Vagina (tissue), 2 donors: ENCODE measurements around the gene GRIK3. TPM values are rescaled to one million over a fixed set of nuclear protein-coding genes. Genes with fewer than 3 reads are reported as not detected.

Source experiments
- DNase-seq, 2 donors: peaks; one replicate each; pipeline ENCODE4 v3.0.0-alpha.2; 2017; ENCODE audit errors: extremely low spot score in 2 of 2
- H3K27ac ChIP-seq: fragments of 200-600 bp; sonication (generic); one replicate; pipeline ENCODE4 v1.5.1; 2019
- H3K27me3 ChIP-seq: fragments of 200-600 bp; sonication (generic); one replicate; pipeline ENCODE4 v1.5.1; 2019
- H3K36me3 ChIP-seq, 2 donors: fragments of 200-600 bp; sonication (generic); one replicate each; pipeline ENCODE4 v1.5.1; 2017 to 2019
- H3K4me1 ChIP-seq: fragments of 200-600 bp; sonication (generic); one replicate; pipeline ENCODE4 v1.5.1; 2019
- H3K4me3 ChIP-seq, 2 donors: fragments of 200-600 bp; sonication (generic); 1 replicate in 1 of 2; 2 replicates in 1 of 2; pipeline ENCODE4 v1.5.1; 2016 to 2019
- H3K9me3 ChIP-seq: fragments of 200-600 bp; sonication (generic); one replicate; pipeline ENCODE4 v1.5.1; 2019
- POLR2A ChIP-seq, 2 donors: fragments of 450-650 bp; IDR thresholded peaks; one replicate each; pipeline ENCODE4 v1.6.1; 2017; ENCODE audit warnings: antibody characterized with exemption in 2 of 2, mild to moderate bottlenecking in 2 of 2, moderate library complexity in 2 of 2
- POLR2AphosphoS5 ChIP-seq, 2 donors: sonication (generic); formaldehyde crosslinking; IDR thresholded peaks; one replicate each; pipeline ENCODE4 v1.9.0; 2017; ENCODE audit warnings: antibody characterized with exemption in 2 of 2, mild to moderate bottlenecking in 2 of 2, low read depth in 1 of 2; ENCODE audit not compliant: insufficient read depth in 1 of 2
- intact Hi-C: fragments of 100-400 bp; cut with DNase I; formaldehyde crosslinking; loops from one replicate; pipeline ENCODE4 v1.15.1; 2023
- total RNA-seq: library from RNA; depleted of rRNA; stranded (reverse); fragments of >200 nt; gene quantifications from one replicate; pipeline ENCODE4 v1.2.3, GENCODE V29; 2016
- TF ChIP-seq, protein P1 (sequence below), 3 experiments: fragments of 450-650 bp in 2 of 3; fragments of 200-600 bp in 1 of 3; sonication (generic) in 1 of 3; IDR thresholded peaks; one replicate each; pipeline ENCODE4 v1.5.1; 2017 to 2019; ENCODE audit warnings: antibody characterized with exemption in 3 of 3, mild to moderate bottlenecking in 2 of 3, moderate library complexity in 2 of 3

GRIK3 gene
- total RNA-seq, 1 donor from 2014 or later = 0.74 TPM

DNA sequence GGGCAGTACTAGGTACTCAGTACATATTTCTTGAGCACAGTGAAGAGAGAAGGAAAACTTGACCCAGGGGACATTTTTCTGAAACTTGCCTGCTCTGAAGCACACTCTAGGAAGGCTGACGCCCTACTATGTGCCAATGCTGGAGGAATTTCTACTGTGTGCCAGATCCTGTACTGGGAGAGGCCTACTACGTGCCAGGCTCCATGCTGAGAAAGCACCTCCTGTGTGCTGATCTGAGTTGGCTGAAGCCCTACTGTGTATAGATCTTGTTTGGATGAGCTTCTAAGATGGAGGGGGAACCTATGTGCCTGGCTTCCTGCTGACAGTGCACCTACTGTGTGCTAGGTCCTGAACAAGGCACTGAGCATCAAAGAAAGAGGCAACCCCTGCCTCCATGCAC lies 86.2 kb downstream of the GRIK3 start:
- no peak overlapping the region for H3K4me3 ChIP-seq
- H3K36me3 ChIP-seq = no peaks in the 10 kb centered on the region
- TF ChIP-seq, protein P1, sequence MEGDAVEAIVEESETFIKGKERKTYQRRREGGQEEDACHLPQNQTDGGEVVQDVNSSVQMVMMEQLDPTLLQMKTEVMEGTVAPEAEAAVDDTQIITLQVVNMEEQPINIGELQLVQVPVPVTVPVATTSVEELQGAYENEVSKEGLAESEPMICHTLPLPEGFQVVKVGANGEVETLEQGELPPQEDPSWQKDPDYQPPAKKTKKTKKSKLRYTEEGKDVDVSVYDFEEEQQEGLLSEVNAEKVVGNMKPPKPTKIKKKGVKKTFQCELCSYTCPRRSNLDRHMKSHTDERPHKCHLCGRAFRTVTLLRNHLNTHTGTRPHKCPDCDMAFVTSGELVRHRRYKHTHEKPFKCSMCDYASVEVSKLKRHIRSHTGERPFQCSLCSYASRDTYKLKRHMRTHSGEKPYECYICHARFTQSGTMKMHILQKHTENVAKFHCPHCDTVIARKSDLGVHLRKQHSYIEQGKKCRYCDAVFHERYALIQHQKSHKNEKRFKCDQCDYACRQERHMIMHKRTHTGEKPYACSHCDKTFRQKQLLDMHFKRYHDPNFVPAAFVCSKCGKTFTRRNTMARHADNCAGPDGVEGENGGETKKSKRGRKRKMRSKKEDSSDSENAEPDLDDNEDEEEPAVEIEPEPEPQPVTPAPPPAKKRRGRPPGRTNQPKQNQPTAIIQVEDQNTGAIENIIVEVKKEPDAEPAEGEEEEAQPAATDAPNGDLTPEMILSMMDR (IDR thresholded peaks at IDR 0.05) = no peak
- no peak for TF ChIP-seq POLR2A (IDR thresholded peaks at IDR 0.05)
- no peak for TF ChIP-seq POLR2AphosphoS5 (IDR thresholded peaks at IDR 0.05; ENCODE audit: insufficient read depth in 1 of 2, low read depth in 1 of 2)
- H3K27ac ChIP-seq = no peak overlapping the region
- no peaks in the 10 kb centered on the region for H3K4me1 ChIP-seq
- intact Hi-C loops = no loop called here
- H3K27me3 ChIP-seq = no peaks in the 10 kb centered on the region
- no peak for DNase-seq
- no peaks in the 10 kb centered on the region for H3K9me3 ChIP-seq

GRCh38 chr1:36947384-36947783 lies 86.9 kb downstream of the GRIK3 start:
- H3K27ac ChIP-seq = no peak overlapping the region
- intact Hi-C loops = no loop called here
- no peaks in the 10 kb centered on the region for H3K27me3 ChIP-seq
- no peak overlapping the region for H3K4me3 ChIP-seq
- no peaks in the 10 kb centered on the region for H3K36me3 ChIP-seq
- TF ChIP-seq POLR2AphosphoS5 (IDR thresholded peaks at IDR 0.05; ENCODE audit: insufficient read depth in 1 of 2, low read depth in 1 of 2) = no peak
- no peak for TF ChIP-seq POLR2A (IDR thresholded peaks at IDR 0.05)
- TF ChIP-seq, protein P1 (IDR thresholded peaks at IDR 0.05) = no peak
- no peak for DNase-seq
- H3K4me1 ChIP-seq = no peaks in the 10 kb centered on the region
- H3K9me3 ChIP-seq = no peaks in the 10 kb centered on the region

DNA sequence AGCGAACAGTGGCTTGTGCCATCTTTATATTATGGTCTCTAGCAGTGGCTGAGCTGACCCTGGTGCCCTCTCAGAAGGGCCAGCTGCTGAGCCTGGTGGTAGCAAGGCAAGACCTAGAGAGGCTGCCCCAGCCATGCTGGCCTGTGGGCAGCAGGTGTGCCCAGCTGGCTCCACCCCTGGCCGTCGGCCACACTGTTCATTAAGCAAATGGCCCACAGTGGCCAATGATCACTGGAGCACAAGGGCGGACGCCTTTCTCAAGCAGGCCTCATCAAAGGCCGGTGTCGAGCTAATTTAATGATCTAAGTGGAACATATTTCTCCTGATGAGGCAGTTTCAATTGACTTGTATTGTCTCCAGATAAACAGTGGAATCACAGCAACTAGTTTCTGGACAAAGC lies 89.4 kb downstream of the GRIK3 start:
- Histone ChIP-seq H3K9me3 (no peaks in the 10 kb centered on the region), H3K36me3 (no peaks in the 10 kb centered on the region), H3K4me3 (no peak overlapping the region), H3K27me3 (no peaks in the 10 kb centered on the region), H3K4me1 (no peaks in the 10 kb centered on the region), H3K27ac (no peak overlapping the region)
- intact Hi-C loops = no loop called here
- DNase-seq = no peak
- TF ChIP-seq, protein P1 (IDR thresholded peaks at IDR 0.05) = no peak
- TF ChIP-seq POLR2AphosphoS5 (IDR thresholded peaks at IDR 0.05; ENCODE audit: insufficient read depth in 1 of 2, low read depth in 1 of 2) = no peak

- H3K4me3 ChIP-seq = no peak overlapping the region
- H3K4me1 ChIP-seq = no peaks in the 10 kb centered on the region
- no peak for TF ChIP-seq POLR2A (IDR thresholded peaks at IDR 0.05)
- TF ChIP-seq, protein P1 (IDR thresholded peaks at IDR 0.05) = no peak
- no peak for TF ChIP-seq POLR2AphosphoS5 (IDR thresholded peaks at IDR 0.05; ENCODE audit: insufficient read depth in 1 of 2, low read depth in 1 of 2)
- intact Hi-C loops = no loop called here
- H3K9me3 ChIP-seq = no peaks in the 10 kb centered on the region
- no peak for DNase-seq
- H3K27me3 ChIP-seq = no peaks in the 10 kb centered on the region
- H3K36me3 ChIP-seq = no peaks in the 10 kb centered on the region
- H3K27ac ChIP-seq = no peak overlapping the region
Observed at GRCh38 chr1:36942148-36942547, 92.2 kb downstream of the GRIK3 start.

DNA sequence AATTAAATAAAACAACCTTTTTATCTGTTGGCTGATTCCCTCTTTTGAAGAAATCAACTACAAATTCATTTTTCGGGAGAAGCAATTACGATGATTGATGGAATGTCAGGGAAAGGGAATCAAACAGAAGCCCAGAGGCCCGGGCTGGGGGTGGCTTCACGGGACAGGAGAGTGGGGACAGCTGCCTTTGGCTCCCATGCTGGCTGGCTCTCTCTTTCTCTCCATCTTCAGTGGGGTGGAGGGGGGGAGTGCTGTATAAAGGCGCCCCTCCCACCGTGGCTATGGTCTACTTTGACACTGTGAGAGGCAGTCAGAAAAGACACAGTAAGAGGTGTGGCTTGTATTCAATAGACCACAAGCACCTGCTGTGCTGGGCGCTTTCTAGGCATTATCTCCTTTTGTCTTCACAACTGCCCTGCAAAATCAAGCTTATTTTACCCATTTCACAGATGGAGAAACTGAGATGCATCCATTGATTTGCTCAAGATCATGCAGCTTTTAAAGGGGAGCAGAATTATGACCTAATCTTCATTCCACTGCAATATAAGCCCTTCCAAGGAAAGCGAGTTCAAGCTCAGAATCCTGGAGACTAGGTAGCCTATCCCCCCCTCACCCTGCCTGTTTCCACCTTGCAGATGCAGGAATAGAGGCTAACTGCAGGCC lies 92.9 kb downstream of the GRIK3 start:
- Histone ChIP-seq H3K4me1 (no peaks in the 10 kb centered on the region), H3K27ac (no peak overlapping the region), H3K27me3 (no peaks in the 10 kb centered on the region), H3K4me3 (no peak overlapping the region), H3K9me3 (no peaks in the 10 kb centered on the region), H3K36me3 (no peaks in the 10 kb centered on the region)
- intact Hi-C loops = no loop called here
- DNase-seq = no peak
- TF ChIP-seq, protein P1 (IDR thresholded peaks at IDR 0.05) = no peak
- no peak for TF ChIP-seq POLR2AphosphoS5 (IDR thresholded peaks at IDR 0.05; ENCODE audit: insufficient read depth in 1 of 2, low read depth in 1 of 2)
- TF ChIP-seq POLR2A (IDR thresholded peaks at IDR 0.05) = no peak
